Measurements from ENCODE around the gene PEAR1. TPM values are rescaled to one million over a fixed set of nuclear protein-coding genes. Genes with fewer than 3 reads are reported as not detected.

The PEAR1 gene
- total and polyA plus RNA-seq, 2 donors (not counting 1 experiment from before 2014, with no cell fraction given): 0.03 TPM; not detected in 1

DNA sequence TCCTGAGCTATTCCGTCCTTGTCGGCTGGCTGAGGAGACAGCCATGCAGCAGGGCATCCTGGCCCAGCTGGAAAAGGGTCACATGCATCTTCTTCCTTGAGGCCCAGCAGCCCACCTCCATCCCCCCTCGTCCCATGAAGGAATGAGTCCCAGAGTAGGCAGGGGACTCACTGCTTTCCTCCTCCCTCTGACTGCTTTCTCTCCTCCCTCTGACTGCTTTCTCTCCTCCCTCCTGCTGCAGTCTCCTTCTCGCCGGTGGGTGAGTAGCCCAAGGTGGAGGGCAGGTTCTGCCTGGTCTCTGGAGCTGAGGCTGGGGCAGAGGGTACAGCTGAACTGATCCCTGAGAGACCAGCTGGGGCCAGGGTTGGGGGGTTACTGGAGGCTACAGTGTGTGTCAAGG, 19.4 kb upstream of the PEAR1 start:
- no peaks in the 10 kb centered on the region for H3K36me3 ChIP-seq (replicated peaks in 1 of 2; ENCODE audit: control extremely low read depth in 1 of 2, control insufficient read depth in 1 of 2, extremely low read depth in 1 of 2, insufficient read depth in 2 of 2, low read length in 1 of 2)
- no peak overlapping the region for H3K4me3 Mint-ChIP-seq
- H3K9me3 ChIP-seq (ENCODE audit: control extremely low read depth in 1 of 3, control insufficient read depth in 2 of 3, insufficient read depth in 1 of 3, low read length in 2 of 3): no peaks in the 10 kb centered on the region
- H3K27ac ChIP-seq (ENCODE audit: low read length in 2 of 2): no peak overlapping the region
- no peak overlapping the region for H2AFZ ChIP-seq (ENCODE audit: insufficient read depth, low read depth, low read length, poor library complexity, severe bottlenecking)
- H3K27me3 Mint-ChIP-seq: peaks cover 34% of the 10 kb centered on the region
- ChIA-PET POLR2A (no interaction called here), CTCF (interaction anchor here (1.5 kb wide), 1 partner anchor 12 kb away, joined by 3 read pairs; no protein-coding TSS in a partner anchor)
- DNase-seq (no peak), ATAC-seq (ENCODE audit: low read depth) (no peak)
- intact Hi-C loops (cut with micrococcal nuclease): no loop called here
- H4K20me1 ChIP-seq (ENCODE audit: control insufficient read depth, insufficient read depth, low read length, poor library complexity, severe bottlenecking): no peaks in the 10 kb centered on the region
- H3K9me3 Mint-ChIP-seq (ENCODE audit: insufficient read depth): no peaks in the 10 kb centered on the region
- no peak for TF ChIP-seq EZH2 (IDR thresholded peaks at IDR 0.05; ENCODE audit: borderline replicate concordance, insufficient read depth, low read depth, low read length, poor library complexity, severe bottlenecking)
- TF ChIP-seq, protein P1, sequence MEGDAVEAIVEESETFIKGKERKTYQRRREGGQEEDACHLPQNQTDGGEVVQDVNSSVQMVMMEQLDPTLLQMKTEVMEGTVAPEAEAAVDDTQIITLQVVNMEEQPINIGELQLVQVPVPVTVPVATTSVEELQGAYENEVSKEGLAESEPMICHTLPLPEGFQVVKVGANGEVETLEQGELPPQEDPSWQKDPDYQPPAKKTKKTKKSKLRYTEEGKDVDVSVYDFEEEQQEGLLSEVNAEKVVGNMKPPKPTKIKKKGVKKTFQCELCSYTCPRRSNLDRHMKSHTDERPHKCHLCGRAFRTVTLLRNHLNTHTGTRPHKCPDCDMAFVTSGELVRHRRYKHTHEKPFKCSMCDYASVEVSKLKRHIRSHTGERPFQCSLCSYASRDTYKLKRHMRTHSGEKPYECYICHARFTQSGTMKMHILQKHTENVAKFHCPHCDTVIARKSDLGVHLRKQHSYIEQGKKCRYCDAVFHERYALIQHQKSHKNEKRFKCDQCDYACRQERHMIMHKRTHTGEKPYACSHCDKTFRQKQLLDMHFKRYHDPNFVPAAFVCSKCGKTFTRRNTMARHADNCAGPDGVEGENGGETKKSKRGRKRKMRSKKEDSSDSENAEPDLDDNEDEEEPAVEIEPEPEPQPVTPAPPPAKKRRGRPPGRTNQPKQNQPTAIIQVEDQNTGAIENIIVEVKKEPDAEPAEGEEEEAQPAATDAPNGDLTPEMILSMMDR (IDR thresholded peaks at IDR 0.05): no peak
- no peak overlapping the region for H3K4me3 ChIP-seq (ENCODE audit: control extremely low read depth in 1 of 5, extremely low read depth in 1 of 5, insufficient read depth in 1 of 5, low read depth in 2 of 5, low read length in 4 of 5)
- H3K27me3 ChIP-seq (replicated peaks in 1 of 4; ENCODE audit: control extremely low read depth in 1 of 4, control insufficient read depth in 3 of 4, insufficient read depth in 4 of 4, low read length in 3 of 4): peaks cover 0 to 21% (median 1%) of the 10 kb centered on the region in 4 experiments
- H3K79me2 ChIP-seq (ENCODE audit: control insufficient read depth, insufficient read depth, low read length): no peaks in the 10 kb centered on the region
- H3K4me2 ChIP-seq (replicated peaks; ENCODE audit: low read depth, low read length, poor library complexity, severe bottlenecking): no peak overlapping the region
- no peak overlapping the region for H3K27ac Mint-ChIP-seq
- no peaks in the 10 kb centered on the region for H3K4me1 ChIP-seq (ENCODE audit: control insufficient read depth in 2 of 2, insufficient read depth in 2 of 2, low read length in 2 of 2)
- no peak overlapping the region for H3K9ac ChIP-seq (ENCODE audit: low read length)
- WGBS (ENCODE audit: insufficient coverage): 83% methylated on average over 3 of the region's 5 CpGs
- no peaks in the 10 kb centered on the region for H3K4me1 Mint-ChIP-seq

DNA sequence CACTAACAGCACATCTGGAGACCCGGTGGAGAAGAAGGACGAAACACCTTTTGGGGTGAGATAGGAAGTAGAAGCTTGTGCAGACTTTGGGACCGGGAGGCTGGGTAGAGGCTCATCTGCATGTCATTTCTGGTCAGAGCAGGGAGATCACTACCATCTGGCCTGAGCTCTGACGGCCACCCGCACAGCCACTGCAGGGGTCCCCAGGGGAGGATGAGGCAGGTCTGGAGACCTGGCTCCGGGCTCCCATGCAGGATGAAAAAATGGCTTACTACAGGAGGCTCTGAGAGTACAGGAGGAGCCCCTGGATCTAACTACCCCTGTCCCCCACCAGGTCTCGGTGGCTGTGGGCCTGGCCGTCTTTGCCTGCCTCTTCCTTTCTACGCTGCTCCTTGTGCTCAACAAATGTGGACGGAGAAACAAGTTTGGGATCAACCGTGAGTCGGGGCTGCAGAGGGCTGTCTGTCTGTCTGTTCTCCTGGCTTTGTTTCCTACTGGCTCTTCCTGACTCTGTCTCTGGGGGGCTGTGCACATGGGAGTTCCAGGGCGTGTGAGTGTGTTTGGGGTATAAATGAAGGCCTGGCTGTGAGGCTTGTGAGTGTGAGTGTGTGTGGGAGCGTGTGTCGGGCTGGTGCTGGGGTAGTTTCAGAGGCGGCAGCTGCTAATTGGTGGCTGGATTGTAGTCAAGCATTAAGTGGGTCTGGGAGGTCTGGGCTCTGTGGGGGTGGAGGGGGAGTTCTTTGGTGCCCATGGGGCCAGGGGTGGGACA, 18.8 kb upstream of the PEAR1 start:
- no peak overlapping the region for H3K4me3 Mint-ChIP-seq
- TF ChIP-seq EZH2 (IDR thresholded peaks at IDR 0.05; ENCODE audit: borderline replicate concordance, insufficient read depth, low read depth, low read length, poor library complexity, severe bottlenecking): no peak
- TF ChIP-seq, protein P1 (IDR thresholded peaks at IDR 0.05): no peak
- Histone ChIP-seq H3K9me3 (ENCODE audit: control extremely low read depth in 1 of 3, control insufficient read depth in 2 of 3, insufficient read depth in 1 of 3, low read length in 2 of 3) (no peaks in the 10 kb centered on the region), H3K27ac (ENCODE audit: low read length in 2 of 2) (no peak overlapping the region), H3K27me3 (replicated peaks in 1 of 4; ENCODE audit: control extremely low read depth in 1 of 4, control insufficient read depth in 3 of 4, insufficient read depth in 4 of 4, low read length in 3 of 4) (peaks cover 0 to 21% (median 1%) of the 10 kb centered on the region in 4 experiments), H3K36me3 (replicated peaks in 1 of 2; ENCODE audit: control extremely low read depth in 1 of 2, control insufficient read depth in 1 of 2, extremely low read depth in 1 of 2, insufficient read depth in 2 of 2, low read length in 1 of 2) (no peaks in the 10 kb centered on the region), H3K4me3 (ENCODE audit: control extremely low read depth in 1 of 5, extremely low read depth in 1 of 5, insufficient read depth in 1 of 5, low read depth in 2 of 5, low read length in 4 of 5) (no peak overlapping the region), H3K4me2 (replicated peaks; ENCODE audit: low read depth, low read length, poor library complexity, severe bottlenecking) (no peak overlapping the region), H3K9ac (ENCODE audit: low read length) (no peak overlapping the region), H3K4me1 (ENCODE audit: control insufficient read depth in 2 of 2, insufficient read depth in 2 of 2, low read length in 2 of 2) (no peaks in the 10 kb centered on the region), H2AFZ (ENCODE audit: insufficient read depth, low read depth, low read length, poor library complexity, severe bottlenecking) (no peak overlapping the region), H4K20me1 (ENCODE audit: control insufficient read depth, insufficient read depth, low read length, poor library complexity, severe bottlenecking) (no peaks in the 10 kb centered on the region), H3K79me2 (ENCODE audit: control insufficient read depth, insufficient read depth, low read length) (no peaks in the 10 kb centered on the region)
- H3K27ac Mint-ChIP-seq: no peak overlapping the region
- H3K27me3 Mint-ChIP-seq: peaks cover 31% of the 10 kb centered on the region
- CTCF ChIA-PET: interaction anchor here (0.6 kb wide), 1 partner anchor 24 kb away, joined by 3 read pairs; no protein-coding TSS in a partner anchor
- intact Hi-C loops (cut with micrococcal nuclease): no loop called here
- POLR2A ChIA-PET: no interaction called here
- no peaks in the 10 kb centered on the region for H3K4me1 Mint-ChIP-seq
- ATAC-seq (ENCODE audit: low read depth) (no peak), DNase-seq (no peak)
- 85% methylated on average over 13 of the region's 16 CpGs for WGBS (ENCODE audit: insufficient coverage)
- no peaks in the 10 kb centered on the region for H3K9me3 Mint-ChIP-seq (ENCODE audit: insufficient read depth)

Data from B cell (primary cell).